Epidermal melanocyte (primary cell): ENCODE results near the gene DNAL1.
"Not testable (repeated sequence)": the region's sequence is repeated elsewhere in the genome, so short reads cannot be mapped to it uniquely, and the experiment has no call there.

Source experiments
- DNase-seq: peaks from one replicate; pipeline ENCODE4 v3.0.0; 2011; ENCODE audit warnings: low spot score; ENCODE audit not compliant: insufficient read length

The DNAL1 gene, protein sequence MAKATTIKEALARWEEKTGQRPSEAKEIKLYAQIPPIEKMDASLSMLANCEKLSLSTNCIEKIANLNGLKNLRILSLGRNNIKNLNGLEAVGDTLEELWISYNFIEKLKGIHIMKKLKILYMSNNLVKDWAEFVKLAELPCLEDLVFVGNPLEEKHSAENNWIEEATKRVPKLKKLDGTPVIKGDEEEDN

DNA sequence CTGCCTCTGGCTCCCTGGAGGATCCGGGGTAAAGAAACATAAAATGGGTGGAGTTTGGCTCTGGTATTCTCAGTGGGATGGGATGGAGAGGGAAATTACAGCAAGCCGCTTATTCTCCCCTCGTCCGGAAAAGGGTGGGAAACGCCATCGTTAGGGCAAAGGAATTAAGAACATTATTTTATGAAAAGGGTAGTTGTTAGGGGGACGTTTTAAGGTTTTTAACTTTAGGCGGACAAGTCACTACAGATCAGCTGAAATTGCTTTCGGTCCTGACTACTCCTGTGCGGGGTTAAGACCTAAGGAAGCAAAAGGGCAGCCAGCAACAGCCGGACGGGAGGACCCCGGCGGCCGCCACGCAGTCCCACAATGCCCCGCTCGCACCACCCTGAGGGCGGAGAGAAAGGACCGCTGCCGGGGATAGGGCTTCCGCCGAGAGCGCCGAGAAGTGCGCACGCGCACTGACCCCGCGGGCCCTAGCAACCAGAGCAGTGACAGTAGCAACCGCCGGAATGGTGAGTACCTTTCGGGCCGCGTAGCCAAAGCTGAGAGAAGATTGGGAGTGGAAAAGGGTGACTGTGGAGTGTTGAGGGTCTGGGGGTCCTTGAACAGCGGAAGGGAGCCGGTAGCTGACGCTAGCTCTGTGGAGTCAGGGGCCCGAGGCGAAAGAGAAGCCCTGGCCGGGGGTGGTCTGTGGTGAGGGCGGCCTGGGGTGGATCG lies at the start of gene DNAL1:
Gene DNAL1 (plus strand): TSS at position 456 of the 717 bp plus-strand sequence. CDS start 54 bp downstream, at position 510.
- DNase-seq, result peak; percentile 91

DNA sequence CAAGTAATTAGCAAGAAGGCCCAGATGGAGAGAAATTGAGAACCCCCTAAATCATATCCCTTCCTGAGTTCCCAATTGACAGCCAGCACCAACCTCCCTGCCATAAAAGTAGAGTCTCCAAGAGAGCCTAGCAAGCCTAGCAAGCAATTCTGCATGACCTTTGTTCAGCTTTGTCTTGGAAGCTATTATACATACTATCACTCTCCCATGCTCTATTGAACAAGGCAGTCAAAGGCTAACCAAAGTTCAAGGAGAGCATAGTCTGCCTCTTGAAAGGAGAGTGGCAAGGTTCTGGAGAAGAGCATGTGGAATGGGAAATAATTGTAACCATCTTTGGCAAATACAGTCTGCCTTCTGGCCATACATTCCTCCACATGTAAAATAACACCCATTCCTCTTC lies 45.3 kb upstream of the DNAL1 start:
- DNase-seq, result no peak

DNA sequence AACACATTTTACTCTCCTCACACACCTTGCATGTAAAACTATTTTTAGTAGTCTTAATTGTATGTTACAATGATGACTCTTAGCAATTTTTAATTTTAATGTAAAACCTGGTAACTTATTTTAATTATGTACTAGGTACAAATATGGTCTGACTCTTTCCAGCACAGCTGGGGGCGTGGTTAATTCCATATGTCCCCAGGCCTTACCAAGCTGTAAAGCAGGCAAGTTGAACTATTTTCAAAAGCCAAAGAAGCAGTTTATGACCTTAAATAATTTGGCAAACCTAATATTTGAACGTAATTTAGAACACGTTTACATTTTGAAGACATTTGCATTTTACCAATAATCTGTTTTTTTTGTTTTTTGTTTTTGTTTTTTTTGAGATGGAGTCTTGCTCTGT lies 41.8 kb upstream of the DNAL1 start:
- DNase-seq, result no peak

DNA sequence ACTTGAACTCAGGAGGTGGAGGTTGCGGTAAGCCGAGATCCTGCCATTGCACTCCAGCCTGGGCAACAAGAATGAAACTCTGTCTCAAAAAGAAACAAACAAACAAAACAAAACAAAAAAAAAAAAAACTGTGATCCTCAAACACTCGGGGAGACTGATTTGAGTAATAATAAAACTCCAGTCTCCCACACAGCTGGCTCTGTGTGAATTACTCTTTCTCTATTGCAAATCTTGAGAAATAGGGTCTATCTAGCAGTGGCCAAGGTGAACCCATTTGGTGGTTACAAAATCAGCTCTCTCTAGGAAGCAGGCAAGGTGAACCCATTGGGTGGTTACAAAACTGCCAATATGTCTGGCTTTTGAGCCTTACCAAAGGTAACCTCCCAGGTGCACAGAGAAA lies 38.5 kb upstream of the DNAL1 start:
- DNase-seq, result no peak

DNA sequence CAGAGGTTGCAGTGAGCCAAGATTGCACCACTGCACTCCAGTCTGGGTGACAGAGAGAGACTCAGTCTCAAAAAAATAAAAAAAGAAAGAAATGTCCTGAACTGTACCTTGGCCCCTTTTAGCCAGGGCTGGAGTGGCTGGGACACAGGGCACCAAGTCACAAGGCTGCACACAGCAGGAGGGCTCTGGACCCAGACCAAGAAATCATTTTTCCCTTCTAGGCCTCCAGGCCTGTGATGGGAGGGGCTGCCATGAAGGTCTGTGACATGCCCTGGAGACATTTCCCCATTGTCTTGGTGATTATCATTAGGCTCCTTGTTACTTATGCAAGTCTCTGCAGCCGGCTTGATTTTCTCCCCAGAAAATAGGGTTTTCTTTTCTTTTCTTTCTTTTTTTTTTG lies 37.5 kb upstream of the DNAL1 start:
- no peak for DNase-seq

DNA sequence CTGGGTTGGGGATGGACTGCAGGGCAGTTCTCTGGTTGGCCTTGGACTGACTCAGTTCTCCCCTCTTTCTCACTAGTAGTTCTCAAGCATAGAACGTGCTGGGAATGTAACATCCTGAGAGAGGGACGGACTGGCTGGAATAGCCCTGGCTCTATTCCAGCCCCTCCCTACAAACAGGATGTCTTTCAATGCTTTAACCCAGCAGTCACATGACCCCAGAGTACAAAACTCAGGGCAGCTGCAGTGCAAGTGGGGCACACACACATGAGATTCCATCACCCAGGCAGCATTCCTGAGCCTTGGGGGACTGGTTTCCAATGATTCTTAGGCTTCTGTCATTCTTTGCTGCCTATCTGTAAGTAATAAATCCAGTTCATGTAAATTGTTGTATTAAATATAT lies 34.1 kb upstream of the DNAL1 start:
- no peak for DNase-seq

DNA sequence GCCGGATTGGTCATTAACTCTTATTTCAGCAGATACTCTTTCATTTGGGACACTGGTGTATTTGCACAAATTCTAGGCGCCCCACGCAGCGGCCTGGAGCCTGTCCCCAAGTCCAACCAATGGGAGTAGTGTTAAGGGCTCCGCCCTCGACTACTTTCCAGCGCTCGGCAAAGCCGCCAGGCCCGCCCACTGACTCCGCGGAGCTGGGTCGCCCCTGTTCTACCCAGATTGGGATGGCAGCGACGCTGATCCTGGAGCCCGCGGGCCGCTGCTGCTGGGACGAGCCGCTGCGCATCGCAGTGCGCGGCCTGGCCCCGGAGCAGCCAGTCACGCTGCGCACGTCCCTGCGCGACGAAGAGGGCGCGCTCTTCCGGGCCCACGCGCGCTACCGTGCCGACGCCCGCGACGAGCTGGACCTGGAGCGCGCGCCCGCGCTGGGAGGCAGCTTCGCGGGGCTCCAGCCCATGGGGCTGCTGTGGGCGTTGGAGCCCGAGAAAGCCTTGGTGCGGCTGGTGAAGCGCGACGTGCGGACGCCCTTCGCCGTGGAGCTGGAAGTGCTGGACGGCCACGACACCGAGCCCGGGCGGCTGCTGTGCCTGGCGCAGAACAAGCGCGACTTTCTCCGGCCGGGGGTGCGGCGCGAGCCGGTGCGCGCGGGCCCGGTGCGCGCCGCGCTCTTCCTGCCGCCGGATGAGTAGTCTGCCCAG lies 32.3 kb upstream of the DNAL1 start, which contains the start of gene ACOT6:
Gene ACOT6 (plus strand): TSS at position 179 of the 707 bp plus-strand sequence. CDS start 55 bp downstream, at position 234.
- peak; percentile 38 for DNase-seq

DNA sequence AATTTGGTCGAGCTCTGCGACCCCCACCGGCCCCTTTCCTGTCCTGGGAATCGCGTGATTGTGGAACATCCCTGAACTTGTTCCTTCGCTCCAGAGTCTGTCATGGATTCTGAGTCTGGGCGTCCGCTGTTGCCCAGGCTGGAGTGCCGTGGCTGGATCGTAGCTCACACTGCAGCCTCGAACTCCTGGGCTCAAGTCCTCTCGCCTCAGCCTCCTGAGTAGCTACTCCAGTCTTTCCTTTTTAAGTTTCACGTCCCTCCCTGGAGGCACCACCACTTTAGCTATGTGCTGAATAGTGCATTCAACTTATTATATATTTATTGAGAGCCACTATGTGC lies 31.8 kb upstream of the DNAL1 start:
- DNase-seq, result no peak

DNA sequence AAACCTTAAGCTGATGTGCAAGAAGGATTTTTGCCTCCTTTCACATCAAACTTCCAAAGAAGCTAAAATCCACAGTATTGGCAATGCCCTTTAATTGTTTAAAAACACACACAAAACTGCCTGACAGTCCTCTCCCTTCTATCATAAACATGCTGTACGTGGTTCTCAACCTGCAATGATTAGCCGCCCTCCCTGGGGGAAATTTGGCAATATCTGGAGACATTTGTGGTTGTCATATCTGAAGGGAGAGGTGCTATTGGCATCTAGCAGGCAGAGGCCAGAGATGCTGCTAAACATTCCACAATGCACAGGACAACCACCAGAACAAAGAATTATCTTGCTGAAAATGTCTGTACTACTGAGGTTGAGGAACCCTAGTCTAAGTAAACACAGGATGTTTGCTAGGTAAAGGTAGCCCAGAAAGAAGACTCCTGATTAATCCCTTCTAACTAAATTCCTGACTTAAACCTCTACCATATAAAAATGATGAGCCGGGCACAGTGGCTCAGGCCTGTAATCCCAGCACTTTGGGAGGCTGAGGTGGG lies 31.3 kb upstream of the DNAL1 start:
- DNase-seq, result no peak

DNA sequence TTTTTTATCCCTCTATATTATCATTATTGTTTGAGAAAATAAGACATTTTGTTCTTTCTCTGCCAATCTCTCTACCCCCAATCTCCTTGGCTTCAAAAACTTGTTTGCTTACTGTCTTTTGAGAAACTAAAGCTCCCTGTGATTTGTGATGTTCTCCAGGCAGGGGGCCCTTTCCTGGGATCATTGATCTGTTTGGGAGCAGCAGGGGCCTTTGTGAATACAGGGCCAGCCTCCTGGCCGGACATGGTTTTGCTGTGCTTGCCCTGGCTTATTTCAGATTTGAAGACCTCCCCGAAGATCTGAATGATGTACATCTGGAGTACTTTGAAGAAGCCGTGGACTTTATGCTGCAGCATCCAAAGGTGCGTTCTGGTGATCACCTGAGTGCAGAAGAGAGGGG lies 28.0 kb upstream of the DNAL1 start:
- DNase-seq, result no peak

DNA sequence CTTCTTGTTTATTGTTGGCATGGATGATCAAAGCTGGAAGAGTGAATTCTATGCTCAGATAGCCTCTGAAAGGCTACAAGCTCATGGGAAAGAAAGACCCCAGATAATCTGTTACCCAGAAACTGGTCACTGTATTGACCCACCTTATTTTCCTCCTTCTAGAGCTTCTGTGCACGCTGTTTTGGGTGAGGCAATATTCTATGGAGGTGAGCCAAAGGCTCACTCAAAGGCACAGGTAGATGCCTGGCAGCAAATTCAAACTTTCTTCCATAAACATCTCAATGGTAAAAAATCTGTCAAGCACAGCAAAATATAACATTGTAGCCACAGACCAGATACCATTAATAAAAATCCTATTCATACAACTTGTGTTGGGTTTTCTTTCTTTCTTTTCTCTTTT lies 25.3 kb upstream of the DNAL1 start:
- no peak for DNase-seq

DNA sequence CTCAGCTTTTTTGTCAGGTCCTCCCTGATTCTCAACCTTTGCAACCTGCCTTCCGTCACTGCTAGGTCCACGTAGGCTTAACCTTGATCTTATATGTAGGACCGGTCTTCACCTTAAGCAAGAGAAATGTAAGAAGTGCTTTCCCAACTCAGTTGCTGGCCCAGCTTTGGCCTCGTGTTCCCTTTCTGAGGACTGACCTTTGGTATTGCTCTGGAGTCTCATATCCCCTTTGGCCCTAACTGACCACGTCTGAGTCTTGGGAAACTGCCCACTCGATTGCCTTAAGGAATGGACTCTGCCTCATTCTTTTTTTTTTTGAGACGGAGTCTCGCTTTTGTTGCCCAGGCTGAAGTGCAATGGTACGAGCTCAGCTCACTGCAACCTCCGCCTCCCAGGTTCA lies 24.5 kb upstream of the DNAL1 start:
- no peak for DNase-seq

DNA sequence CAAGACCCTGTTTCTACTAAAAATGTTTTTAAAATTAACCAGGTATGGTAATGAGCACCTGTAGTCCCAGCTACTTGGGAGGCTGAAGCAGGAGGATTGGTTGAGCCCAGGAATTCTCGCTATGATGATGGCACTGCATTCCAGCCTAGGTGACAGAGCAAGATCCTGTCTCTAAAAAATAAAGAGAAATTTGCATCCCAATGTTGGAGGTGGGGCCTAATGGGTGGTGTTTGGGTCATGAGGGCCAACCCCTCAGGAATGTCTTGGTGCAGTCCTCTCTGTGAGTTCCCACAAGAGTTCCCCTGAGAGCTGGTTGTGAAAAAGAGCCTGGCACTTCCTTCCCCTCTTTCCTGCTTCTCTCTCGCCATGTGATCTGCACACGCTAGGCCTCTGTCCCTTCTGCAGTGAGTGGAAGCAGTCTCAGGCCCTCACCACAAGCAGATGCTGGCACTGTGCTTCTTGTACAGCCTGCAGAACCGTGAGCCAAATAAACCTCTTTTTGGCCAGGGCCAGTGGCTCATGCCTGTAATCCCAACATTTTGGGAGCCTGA lies 21.2 kb upstream of the DNAL1 start:
- DNase-seq, result no peak

DNA sequence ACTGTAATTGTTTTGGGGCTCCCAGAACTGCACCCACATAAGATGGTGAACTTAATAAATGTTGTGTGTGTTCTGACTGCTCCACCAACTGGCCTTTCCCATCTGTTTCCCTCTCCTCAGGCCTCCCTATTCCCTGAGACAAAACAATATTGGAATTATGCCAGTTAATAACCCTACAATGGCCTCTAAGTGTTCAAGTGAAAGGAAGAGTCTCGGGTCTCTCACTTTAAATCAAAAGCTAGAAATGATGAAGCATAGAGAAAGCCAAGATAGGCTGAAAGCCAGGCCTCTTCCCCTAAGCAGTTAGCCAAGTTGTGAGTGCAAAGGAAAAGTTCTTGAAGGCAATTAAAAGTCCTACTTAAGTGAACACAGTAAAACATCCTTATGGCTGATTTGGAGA lies 19.1 kb upstream of the DNAL1 start:
- no peak for DNase-seq

DNA sequence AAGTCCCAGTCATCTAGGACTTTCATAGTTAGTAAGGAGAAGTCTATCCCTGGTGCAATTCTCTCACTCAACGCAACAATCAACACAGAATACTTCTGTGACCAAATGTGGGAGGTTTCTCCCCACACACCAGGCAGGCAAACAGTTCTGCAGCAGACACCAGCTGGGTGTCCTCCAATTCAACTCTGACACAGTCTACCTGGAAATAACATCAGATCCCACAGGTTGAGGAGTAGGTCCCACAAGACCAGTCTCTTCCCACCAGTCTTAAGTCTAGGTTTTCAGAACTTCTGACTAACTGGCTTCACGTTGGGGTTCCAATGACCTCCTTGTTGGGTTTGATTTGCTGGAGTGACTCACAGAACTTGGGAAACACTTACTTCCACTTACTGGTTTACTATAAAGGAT lies 17.6 kb upstream of the DNAL1 start:
- no peak for DNase-seq

DNA sequence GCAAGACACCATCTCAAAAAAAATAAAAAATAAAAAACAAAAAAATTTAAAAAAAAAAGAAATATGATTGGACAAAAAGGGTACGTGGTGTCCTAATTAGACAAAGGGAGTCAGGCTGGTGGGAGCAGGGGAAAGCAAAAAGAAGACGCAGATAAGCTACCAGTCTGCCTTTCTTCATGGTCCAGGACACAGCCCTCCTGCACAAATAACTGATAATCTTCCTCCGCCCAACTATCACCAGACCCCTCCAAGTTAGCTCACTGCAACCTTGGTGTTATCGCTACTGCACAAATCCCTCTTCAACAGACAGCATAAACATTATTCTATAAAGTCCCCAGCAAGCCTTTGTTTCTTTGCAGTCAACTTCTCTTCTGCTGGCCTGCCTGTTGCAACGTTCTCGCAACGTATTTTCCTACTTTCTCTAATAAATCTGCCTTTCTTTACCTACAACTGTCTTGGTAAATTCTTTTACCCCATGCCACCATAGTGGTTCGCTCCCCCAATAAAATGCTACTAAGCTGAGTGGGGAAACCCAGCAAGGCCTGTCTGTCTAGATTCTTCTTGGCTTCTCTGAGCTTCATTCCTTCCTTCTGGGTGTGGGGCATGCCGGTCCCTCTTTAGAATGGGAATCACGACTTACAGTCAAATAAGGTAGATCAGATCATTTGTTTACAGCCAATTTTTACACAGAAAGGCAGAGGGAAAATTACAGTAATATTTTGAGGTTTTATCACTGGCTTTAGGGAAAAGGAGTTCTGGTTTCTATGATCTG lies 14.6 kb upstream of the DNAL1 start:
- no peak for DNase-seq

DNA sequence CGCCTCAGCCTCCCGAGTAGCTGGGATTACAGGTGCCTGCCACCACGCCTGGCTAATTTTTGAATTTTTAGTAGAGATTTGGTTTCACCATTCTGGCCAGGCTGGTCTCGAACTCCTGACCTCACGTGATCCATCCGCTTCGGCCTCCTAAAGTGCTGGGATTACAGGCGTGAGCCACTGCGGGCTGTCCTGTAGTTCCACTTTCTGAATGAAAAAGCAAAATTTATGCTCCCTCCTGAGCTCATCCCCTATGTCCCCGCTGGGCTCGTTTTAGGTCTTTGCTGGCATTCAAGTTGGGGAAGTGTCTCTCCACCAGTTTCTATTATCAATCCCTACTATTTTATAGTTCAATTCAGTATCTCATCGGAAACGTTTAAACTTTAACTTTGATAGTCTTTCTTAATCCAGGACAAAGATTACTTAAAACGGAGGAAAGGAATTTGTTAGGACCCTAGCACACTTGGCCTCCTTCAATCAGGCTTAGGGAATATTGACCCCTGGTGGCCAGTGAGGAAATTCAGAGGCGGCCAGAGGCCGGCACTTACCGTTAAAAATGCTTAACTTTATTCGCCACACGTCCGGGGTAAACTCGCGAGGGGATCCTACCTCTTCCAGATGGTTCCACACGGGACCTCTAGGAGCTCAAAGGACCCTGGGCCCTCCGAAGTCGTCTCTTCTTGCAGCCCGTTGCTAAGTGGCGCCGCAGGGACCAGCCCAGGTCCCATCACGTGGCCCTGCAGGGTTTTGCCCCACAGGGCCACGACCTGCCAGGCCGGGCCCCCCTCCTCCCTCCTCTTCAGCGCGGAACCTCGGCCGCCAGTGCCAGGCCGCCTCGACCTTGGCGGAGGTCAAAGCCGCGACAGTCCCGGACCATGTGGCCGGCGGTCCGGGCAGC lies 11.4 kb upstream of the DNAL1 start:
- DNase-seq, result peak; percentile 63

DNA sequence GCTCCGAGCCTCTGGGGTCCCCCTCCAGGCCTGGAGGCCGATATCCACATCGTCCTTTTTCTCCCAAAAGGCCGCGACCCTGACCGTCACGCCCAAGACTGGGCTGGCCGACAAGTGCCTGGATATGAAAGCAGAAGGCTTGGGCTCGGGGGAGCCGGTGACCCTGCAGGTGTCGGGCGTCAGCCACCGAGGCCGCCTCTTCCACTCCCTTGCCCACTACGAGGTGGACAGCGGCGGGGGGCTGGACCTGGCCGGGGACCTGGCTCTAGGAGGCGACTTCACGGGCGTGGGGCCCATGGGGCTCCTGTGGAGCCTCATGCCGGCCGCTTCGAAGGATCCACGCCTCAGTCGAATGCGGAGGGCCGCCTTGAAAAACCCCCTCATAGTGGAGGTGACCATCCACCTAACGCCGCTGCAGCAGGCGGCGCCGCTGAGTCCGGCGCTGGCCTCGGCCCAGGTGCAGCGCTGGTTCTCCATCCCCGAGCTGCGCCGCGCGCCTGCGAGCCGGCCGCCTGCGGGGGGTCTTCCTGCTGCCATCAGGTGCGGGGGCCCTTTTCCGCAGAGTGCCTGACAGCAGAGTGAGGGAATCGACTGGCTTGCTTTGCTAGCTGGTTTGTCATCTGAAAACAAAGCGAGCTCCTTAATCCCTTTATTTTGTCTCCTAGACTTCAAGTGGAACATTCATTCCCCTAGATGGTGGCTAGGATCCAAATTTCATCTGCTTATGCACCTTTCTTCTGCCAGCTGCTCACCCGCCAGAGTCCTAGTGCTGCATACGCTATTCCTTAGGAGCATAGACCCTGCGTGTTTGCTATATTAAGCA lies 10.6 kb upstream of the DNAL1 start:
- no peak for DNase-seq

DNA sequence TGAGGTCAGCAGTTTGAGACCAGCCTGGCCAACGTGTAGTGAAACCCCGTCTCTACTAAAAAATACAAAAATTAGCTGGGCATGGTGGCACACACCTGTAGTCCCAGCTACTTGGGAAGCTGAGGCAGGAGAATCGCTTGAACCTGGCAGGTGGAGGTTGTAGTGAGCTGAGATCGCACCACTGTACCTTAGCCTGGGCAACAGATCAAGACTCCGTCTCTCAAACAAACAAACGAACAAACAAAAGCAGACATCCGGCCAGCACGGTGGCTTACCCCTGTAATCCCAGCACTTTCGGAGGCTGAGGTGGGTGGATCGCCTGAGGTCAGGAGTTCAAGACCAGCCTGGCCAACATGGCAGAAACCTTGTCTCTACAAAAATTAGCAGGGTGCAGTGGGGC lies 8.4 kb upstream of the DNAL1 start:
- DNase-seq, result not testable (repeated sequence)
